NCI-H2029 (cell line): ENCODE data around the gene B3GNT8.
"Not testable (repeated sequence)": the region's sequence is repeated elsewhere in the genome, so short reads cannot be mapped to it uniquely, and the experiment has no call there.

Experiments used
- DNase-seq: peaks from one replicate; lab custom pipeline; 2025; lab: John Stamatoyannopoulos, UW

The B3GNT8 gene

DNA sequence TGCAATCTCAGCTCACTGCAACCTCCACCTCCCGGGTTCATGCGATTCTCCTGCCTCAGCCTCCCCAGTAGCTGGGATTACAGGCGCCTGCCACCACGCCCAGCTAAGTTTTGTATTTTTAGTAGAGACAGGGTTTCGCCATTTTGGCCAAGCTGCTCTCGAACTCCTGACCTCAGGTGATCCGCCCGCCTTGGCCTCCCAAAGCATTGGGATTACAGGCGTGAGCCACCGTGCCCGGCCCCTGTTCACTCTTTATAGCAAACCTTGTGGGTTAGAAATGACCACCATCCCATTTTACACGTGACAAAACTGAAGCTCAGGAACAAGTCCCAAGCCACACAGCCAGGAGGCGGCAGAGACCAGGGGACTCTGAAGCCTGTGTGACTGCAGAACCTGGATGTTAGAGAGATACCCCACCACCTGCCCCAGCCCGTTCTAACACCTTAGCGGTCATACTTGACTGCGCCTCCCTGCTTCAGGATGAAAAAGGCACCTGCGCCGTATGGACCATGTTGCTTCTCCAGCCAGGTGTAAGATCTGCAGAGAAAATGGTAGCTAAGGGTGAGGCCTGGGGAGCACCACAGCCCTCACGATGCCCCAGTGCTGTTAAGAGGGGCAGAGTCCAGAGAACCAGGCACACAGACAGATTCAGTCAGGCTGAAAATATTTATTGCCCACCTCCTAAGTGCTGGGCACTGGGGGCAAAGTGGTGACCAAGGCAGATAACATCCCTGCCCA, 8.9 kb upstream of the B3GNT8 start:
- no peak for DNase-seq

DNA sequence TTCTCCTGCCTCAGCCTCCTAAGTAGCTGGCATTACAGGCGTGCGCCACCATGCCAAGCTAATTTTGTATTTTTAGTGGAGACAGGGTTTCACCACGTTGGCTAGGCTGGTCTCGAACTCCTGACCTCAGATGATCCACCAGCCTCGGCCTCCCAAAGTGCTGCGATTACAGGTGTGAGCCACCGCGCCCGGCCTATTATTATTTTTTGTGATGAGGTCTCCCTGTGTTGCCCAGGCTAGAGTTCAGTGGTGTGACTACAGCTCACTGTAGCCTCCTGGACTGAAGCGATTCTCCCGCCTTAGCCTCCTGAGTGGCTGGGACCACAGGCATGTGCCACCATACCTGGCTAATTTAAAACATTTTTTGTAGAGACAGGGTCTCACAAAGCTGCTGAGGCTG, 8.2 kb upstream of the B3GNT8 start:
- DNase-seq: not testable (repeated sequence)

DNA sequence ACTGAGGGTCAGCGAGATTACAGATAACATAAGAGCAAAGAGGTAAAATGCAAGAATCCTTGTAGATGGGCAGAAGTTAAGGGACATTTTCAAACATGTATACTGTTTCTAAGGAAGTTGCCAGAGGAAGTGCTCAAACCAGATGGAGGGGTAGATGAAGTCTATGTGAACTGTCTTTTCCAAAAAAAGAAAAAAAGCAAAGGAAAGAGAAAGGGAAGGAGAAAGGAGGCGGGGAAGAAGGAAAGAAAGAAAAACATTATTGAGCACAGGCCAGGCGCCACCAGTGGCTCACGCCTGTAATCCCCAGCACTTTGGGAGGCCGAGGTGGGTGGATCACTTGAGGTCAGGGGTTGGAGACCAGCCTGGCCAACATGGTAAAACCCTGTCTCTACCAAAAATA, 7.3 kb upstream of the B3GNT8 start:
- DNase-seq: no peak

GRCh38 chr19:41433171-41433570, 6.0 kb upstream of the B3GNT8 start:
- DNase-seq: no peak

DNA sequence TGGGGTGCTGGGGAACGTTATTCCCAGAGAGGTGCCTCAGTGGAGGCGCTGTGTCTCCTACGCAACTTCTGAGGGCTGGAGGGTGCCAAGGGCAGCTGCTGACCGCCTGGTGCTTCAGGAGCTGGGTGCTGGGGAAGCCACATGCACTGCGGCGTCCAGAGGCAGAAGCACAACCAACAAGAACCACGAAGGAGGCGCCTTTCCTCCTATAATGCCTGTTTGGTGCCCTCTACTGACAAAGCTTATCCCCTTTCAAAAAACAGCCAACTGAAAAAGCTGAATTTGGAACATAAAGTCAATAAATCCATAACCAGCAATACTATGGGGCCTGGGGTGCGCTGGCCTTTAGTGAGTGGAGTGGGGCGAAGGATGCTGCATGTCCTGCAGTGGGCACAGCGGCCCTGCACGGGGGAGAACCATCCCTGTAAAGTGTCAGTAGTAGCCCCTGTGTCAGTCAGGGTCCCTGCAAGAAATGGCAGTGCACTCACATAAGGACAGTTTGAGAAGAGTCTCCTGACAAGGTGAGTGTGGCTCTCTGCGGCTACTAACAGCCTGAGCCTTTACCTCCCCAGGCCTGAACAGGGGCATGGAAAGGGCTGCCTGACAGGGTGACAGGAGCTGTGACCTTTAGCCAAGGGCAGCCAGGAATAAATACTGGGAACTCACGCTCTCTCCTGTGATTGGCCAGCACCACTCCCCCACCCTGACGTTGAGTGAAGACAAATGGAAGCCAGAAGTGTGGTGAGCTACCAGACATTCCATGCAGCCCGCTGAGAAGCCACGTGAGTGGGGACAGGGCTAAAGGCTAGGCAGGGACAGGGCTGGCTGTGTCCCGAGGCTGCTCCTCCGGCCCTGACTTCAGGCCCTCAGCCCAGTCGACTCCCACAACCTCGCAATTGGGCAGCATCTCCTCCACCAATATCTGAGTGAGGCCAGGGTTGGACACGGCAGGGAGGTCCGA, 4.5 kb upstream of the B3GNT8 start:
- peak; percentile 26 for DNase-seq

DNA sequence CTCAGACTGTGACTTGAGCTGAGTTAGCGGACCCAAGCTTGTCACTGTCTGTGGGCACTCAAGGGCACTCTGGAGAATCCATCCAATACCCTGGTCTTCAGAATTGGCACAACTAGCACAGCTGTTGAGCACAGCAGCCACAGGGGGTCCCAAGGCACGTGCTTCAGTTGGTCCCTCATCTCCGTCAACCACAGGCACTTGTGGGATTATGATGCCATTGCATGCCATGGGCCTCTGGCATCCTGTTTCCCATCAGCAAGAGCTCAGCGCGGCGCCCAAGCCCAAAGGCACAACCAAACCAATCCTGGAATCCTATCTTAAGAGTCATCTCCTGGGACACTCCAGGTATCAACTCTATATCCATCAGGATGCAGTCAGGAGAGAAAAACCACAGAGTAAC, 3.7 kb upstream of the B3GNT8 start:
- DNase-seq: no peak

GRCh38 chr19:41428481-41428859, 1.3 kb upstream of the B3GNT8 start:
- DNase-seq: no peak

- peak; percentile 50 for DNase-seq
These were observed 690 bp upstream of the B3GNT8 start for GRCh38 chr19:41427647-41428480.

GRCh38 chr19:41426116-41426841, 895 bp downstream of the B3GNT8 start:
- DNase-seq: no peak

GRCh38 chr19:41425174-41426115, 1.7 kb downstream of the B3GNT8 start:
- no peak for DNase-seq

DNA sequence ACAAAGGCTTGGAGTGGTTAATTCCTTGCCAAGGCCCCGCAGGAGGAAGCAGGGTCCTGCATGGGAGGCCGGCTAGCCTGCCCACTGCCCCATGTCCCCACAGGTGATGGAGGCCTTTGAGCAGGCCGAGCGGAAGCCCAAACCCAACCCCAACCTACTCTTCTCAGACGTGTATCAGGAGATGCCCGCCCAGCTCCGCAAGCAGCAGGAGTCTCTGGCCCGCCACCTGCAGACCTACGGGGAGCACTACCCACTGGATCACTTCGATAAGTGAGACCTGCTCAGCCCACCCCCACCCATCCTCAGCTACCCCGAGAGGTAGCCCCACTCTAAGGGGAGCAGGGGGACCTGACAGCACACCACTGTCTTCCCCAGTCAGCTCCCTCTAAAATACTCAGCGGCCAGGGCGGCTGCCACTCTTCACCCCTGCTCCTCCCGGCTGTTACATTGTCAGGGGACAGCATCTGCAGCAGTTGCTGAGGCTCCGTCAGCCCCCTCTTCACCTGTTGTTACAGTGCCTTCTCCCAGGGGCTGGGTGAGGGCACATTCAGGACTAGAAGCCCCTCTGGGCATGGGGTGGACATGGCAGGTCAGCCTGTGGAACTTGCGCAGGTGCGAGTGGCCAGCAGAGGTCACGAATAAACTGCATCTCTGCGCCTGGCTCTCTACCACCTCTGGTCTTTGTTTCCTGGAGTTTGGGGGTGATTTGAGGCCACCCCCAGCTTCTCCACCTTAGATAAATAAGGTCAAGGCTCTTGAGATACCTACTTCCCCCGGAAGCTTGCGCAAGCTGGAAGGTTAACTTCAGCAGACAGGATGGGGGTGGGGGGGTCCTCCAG, 2.6 kb downstream of the B3GNT8 start:
- no peak for DNase-seq

DNA sequence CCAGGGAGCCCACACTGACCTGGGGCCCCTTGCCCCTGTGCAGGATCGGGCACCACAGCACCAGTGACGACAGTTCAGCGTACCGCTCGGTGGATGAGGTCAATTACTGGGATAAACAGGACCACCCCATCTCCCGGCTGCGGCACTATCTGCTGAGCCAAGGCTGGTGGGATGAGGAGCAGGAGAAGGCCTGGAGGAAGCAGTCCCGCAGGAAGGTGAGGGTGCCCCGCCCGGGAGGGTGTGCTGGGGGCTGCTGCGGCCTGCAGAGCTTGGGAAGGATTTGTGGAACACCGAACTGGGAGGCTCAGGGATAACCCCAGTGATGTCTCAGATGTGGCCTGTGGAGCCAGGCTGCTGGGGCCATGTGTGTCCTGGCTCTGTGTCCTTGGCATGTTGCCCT, 4.2 kb downstream of the B3GNT8 start:
- DNase-seq: no peak

- DNase-seq: no peak
These were observed 4.7 kb downstream of the B3GNT8 start for GRCh38 chr19:41422456-41422855.

GRCh38 chr19:41421973-41422372, 5.2 kb downstream of the B3GNT8 start:
- DNase-seq: no peak

GRCh38 chr19:41421314-41421713, 5.9 kb downstream of the B3GNT8 start:
- DNase-seq: peak; percentile 86

GRCh38 chr19:41420101-41420880, 6.9 kb downstream of the B3GNT8 start:
- peak; percentile 85 for DNase-seq

GRCh38 chr19:41416194-41416674, 10.9 kb downstream of the B3GNT8 start:
- peak; percentile 97 for DNase-seq

- DNase-seq: peak; percentile 97
These were observed 12.0 kb downstream of the B3GNT8 start for GRCh38 chr19:41415154-41415571.
